IMR-90 (cell line): Measurements from ENCODE around the gene NFATC3. TPM values are rescaled to one million over a fixed set of nuclear protein-coding genes. Genes with fewer than 3 reads are reported as not detected.

ENCODE experiments used
- ATAC-seq: fragments of 200-7000 bp; cut with Tn5 transposase; 2 replicates; pipeline ENCODE4 v1.9.1; 2020; ENCODE audit warnings: low read depth, mild to moderate bottlenecking, moderate library complexity
- BruUV-seq: library from RNA; stranded (reverse); fragments of 400-500 nt; replicated peaks from 2 replicates; lab custom pipeline; 2021; lab: Mats Ljungman, UMichigan
- CTCF ChIA-PET: fragments of 300-600 bp; formaldehyde crosslinking; extraction: SDS; loops from one replicate; lab custom pipeline; 2021; ENCODE audit warnings: antibody characterized with exemption; lab: Yijun Ruan, JAX
- POLR2A ChIA-PET: fragments of 300-600 bp; sonication (Branson Sonifier 250); formaldehyde crosslinking; loops from one replicate; lab custom pipeline; 2022; ENCODE audit warnings: antibody characterized with exemption; ENCODE audit not compliant: unreplicated experiment; lab: Charles Lee
- DNase-seq: peaks from one replicate; pipeline ENCODE4 v3.0.0; 2013
- H2AFZ ChIP-seq: replicated peaks from 2 replicates; pipeline ENCODE3; 2013; ENCODE audit warnings: low read length, mild to moderate bottlenecking; ENCODE audit not compliant: poor library complexity
- H2AK5ac ChIP-seq: 2 replicates; pipeline ENCODE4 v1.6.1; 2013; ENCODE audit warnings: low read depth, low read length, inconsistent platforms
- H2AK9ac ChIP-seq: replicated peaks from 2 replicates; pipeline ENCODE3; 2013; ENCODE audit warnings: mild to moderate bottlenecking, low read depth, low read length, moderate library complexity; ENCODE audit not compliant: poor library complexity
- H2BK120ac ChIP-seq: 2 replicates; pipeline ENCODE4 v1.6.1; 2013; ENCODE audit warnings: low read depth, low read length, inconsistent platforms
- H2BK15ac ChIP-seq: 3 replicates; pipeline ENCODE4 v1.6.1; 2013; ENCODE audit warnings: low read depth, low read length, inconsistent platforms
- H2BK20ac ChIP-seq: 2 replicates; pipeline ENCODE4 v1.6.1; 2013; ENCODE audit warnings: low read depth, mild to moderate bottlenecking, inconsistent platforms, low read length, moderate library complexity
- H2BK5ac ChIP-seq: 2 replicates; pipeline ENCODE4 v1.6.1; 2013; ENCODE audit warnings: mild to moderate bottlenecking, low read depth, low read length, inconsistent platforms; ENCODE audit not compliant: poor library complexity, severe bottlenecking
- H3K14ac ChIP-seq: replicated peaks from 2 replicates; pipeline ENCODE4 v1.6.1; 2013; ENCODE audit warnings: low read depth, low read length, inconsistent platforms
- H3K18ac ChIP-seq: 2 replicates; pipeline ENCODE4 v1.6.1; 2013; ENCODE audit warnings: low read depth, low read length, control low read depth
- H3K23ac ChIP-seq: 2 replicates; pipeline ENCODE4 v1.6.1; 2013; ENCODE audit warnings: low read depth, low read length, inconsistent platforms
- H3K27ac ChIP-seq: 2 replicates; pipeline ENCODE4 v1.5.1; 2013; ENCODE audit warnings: mild to moderate bottlenecking, control low read depth, low read length; ENCODE audit not compliant: insufficient read depth
- H3K27me3 ChIP-seq: 2 replicates; pipeline ENCODE4 v1.6.1; 2013; ENCODE audit warnings: low read length; ENCODE audit not compliant: control insufficient read depth, insufficient read depth
- H3K36me3 ChIP-seq: 2 replicates; pipeline ENCODE4 v1.6.1; 2013; ENCODE audit warnings: low read length, mixed read lengths; ENCODE audit not compliant: control insufficient read depth, insufficient read depth
- H3K4ac ChIP-seq: 2 replicates; pipeline ENCODE4 v1.6.1; 2013; ENCODE audit warnings: low read depth, low read length, inconsistent platforms
- H3K4me1 ChIP-seq: 2 replicates; pipeline ENCODE4 v1.6.1; 2013; ENCODE audit warnings: low read length, mixed read lengths; ENCODE audit not compliant: control insufficient read depth, insufficient read depth
- H3K4me2 ChIP-seq: 2 replicates; pipeline ENCODE4 v1.6.1; 2013; ENCODE audit warnings: low read depth, mild to moderate bottlenecking, control low read depth, low read length, moderate library complexity
- H3K4me3 ChIP-seq: 2 replicates; pipeline ENCODE4 v1.5.1; 2013; ENCODE audit warnings: low read depth, mild to moderate bottlenecking, control low read depth, low read length, moderate library complexity; ENCODE audit not compliant: insufficient read depth
- H3K56ac ChIP-seq: 2 replicates; pipeline ENCODE4 v1.6.1; 2013; ENCODE audit warnings: low read length, inconsistent platforms; ENCODE audit not compliant: insufficient read depth; ENCODE audit errors: extremely low read depth
- H3K79me1 ChIP-seq, 2 experiments: 2 replicates each; pipeline ENCODE4 v1.6.1; 2013; ENCODE audit warnings: low read length in 2 of 2, inconsistent platforms in 1 of 2, low read depth in 1 of 2
- H3K9ac ChIP-seq: 2 replicates; pipeline ENCODE4 v1.6.1; 2013; ENCODE audit warnings: low read depth, low read length, control low read depth
- H3K9me1 ChIP-seq: 2 replicates; pipeline ENCODE4 v1.6.1; 2013; ENCODE audit warnings: low read length, inconsistent platforms; ENCODE audit not compliant: insufficient read depth
- H3K9me3 ChIP-seq: 2 replicates; pipeline ENCODE4 v1.6.1; 2013; ENCODE audit warnings: low read length; ENCODE audit not compliant: control insufficient read depth, insufficient read depth
- H4K20me1 ChIP-seq: 2 replicates; pipeline ENCODE4 v1.6.1; 2013; ENCODE audit warnings: low read length, inconsistent platforms; ENCODE audit not compliant: insufficient read depth
- H4K5ac ChIP-seq: 2 replicates; pipeline ENCODE4 v1.6.1; 2013; ENCODE audit warnings: mild to moderate bottlenecking, low read depth, low read length, control low read depth
- H4K8ac ChIP-seq, 2 experiments: 2 replicates each; pipeline ENCODE4 v1.6.1; 2013; ENCODE audit warnings: low read depth in 2 of 2, low read length in 2 of 2, control low read depth in 1 of 2, inconsistent platforms in 1 of 2
- H4K91ac ChIP-seq: 2 replicates; pipeline ENCODE4 v1.6.1; 2013; ENCODE audit warnings: low read depth, low read length, inconsistent platforms; ENCODE audit not compliant: insufficient read depth
- BHLHE40 ChIP-seq: fragments of 150-350 bp; IDR thresholded peaks from 2 replicates; pipeline ENCODE4 v1.6.1; 2016; ENCODE audit warnings: mild to moderate bottlenecking, low read depth, low read length
- CEBPB ChIP-seq: IDR thresholded peaks from 2 replicates; pipeline ENCODE4 v1.6.1; 2012; ENCODE audit warnings: low read depth, low read length, improper control_type of control experiment
- CHD1 ChIP-seq: IDR thresholded peaks from 2 replicates; pipeline ENCODE4 v1.6.1; 2012; ENCODE audit warnings: low read depth, low read length, improper control_type of control experiment
- CTCF ChIP-seq: conservative IDR thresholded peaks from 2 replicates; pipeline ENCODE4 v1.5.1; 2012; ENCODE audit warnings: mild to moderate bottlenecking, low read depth, low read length, improper control_type of control experiment
- ELK1 ChIP-seq: fragments of 150-350 bp; IDR thresholded peaks from 2 replicates; pipeline ENCODE4 v1.6.1; 2016; ENCODE audit warnings: low read depth, mild to moderate bottlenecking, low read length, moderate library complexity, borderline replicate concordance
- FOS ChIP-seq: fragments of 150-350 bp; IDR thresholded peaks from 2 replicates; pipeline ENCODE4 v1.6.1; 2016; ENCODE audit warnings: low read depth, low read length
- MAFK ChIP-seq: IDR thresholded peaks from 2 replicates; pipeline ENCODE4 v1.6.1; 2012; ENCODE audit warnings: low read depth, low read length, improper control_type of control experiment
- MAZ ChIP-seq: IDR thresholded peaks from 2 replicates; pipeline ENCODE4 v1.6.1; 2012; ENCODE audit warnings: low read depth, mild to moderate bottlenecking, low read length, improper control_type of control experiment, moderate library complexity, borderline replicate concordance
- MXI1 ChIP-seq: IDR thresholded peaks from 2 replicates; pipeline ENCODE4 v1.6.1; 2012; ENCODE audit warnings: low read depth, mild to moderate bottlenecking, low read length, moderate library complexity, borderline replicate concordance
- NFE2L2 ChIP-seq: fragments of 150-350 bp; IDR thresholded peaks from 2 replicates; pipeline ENCODE4 v1.6.1; 2016; ENCODE audit warnings: low read depth, mild to moderate bottlenecking, low read length
- POLR2A ChIP-seq: IDR thresholded peaks from 2 replicates; pipeline ENCODE4 v1.6.1; 2012; ENCODE audit warnings: mild to moderate bottlenecking, low read depth, low read length
- RCOR1 ChIP-seq: IDR thresholded peaks from 2 replicates; pipeline ENCODE4 v1.6.1; 2012; ENCODE audit warnings: mild to moderate bottlenecking, low read length, improper control_type of control experiment; ENCODE audit not compliant: insufficient replicate concordance
- RFX5 ChIP-seq: IDR thresholded peaks from 2 replicates; pipeline ENCODE4 v1.8.0; 2012; ENCODE audit warnings: low read depth, mild to moderate bottlenecking, low read length, moderate library complexity
- SMC3 ChIP-seq: fragments of 150-350 bp; IDR thresholded peaks from 2 replicates; pipeline ENCODE4 v1.6.1; 2016; ENCODE audit warnings: low read depth, mild to moderate bottlenecking, antibody characterized with exemption, low read length, moderate library complexity
- USF2 ChIP-seq: fragments of 150-350 bp; IDR thresholded peaks from 2 replicates; pipeline ENCODE4 v1.6.1; 2017; ENCODE audit warnings: mild to moderate bottlenecking, antibody characterized with exemption, low read length, low read depth
- WGBS, 2 experiments: methylation state at CpG; one replicate each; pipeline versions ENCODE4 v1.1.5 to v1.1.7; 2013; ENCODE audit warnings: missing lambda C conversion rate in 2 of 2; ENCODE audit not compliant: insufficient read length in 1 of 2; ENCODE audit errors: extremely low coverage in 2 of 2; 5-methylcytosine and 5-hydroxymethylcytosine counted together
- dilution Hi-C: fragments of 300-500 bp; cut with HindIII; formaldehyde crosslinking; loops from one replicate; pipeline ENCODE4 v1.14.3; 2018; ENCODE audit warnings: low sequenced_read_pairs; ENCODE audit not compliant: unreplicated experiment
- in situ Hi-C: fragments of 300-500 bp; cut with MboI; formaldehyde crosslinking; loops from 3 replicates; pipeline ENCODE4 v1.14.3; 2019; ENCODE audit warnings: low sequenced_read_pairs, inconsistent platforms, mixed read lengths
- intact Hi-C: fragments of 100-400 bp; cut with micrococcal nuclease; formaldehyde crosslinking; loops from 2 replicates; pipeline ENCODE4 v1.10.0; 2022
- polyA plus RNA-seq, 3 experiments: library from polyadenylated mRNA; depleted of rRNA; stranded (reverse); fragments of >200 nt; gene quantifications; 2 replicates each; pipeline ENCODE4 v1.2.3, GENCODE V29; 2012; ENCODE audit warnings: low replicate concordance in 1 of 3
- total RNA-seq: library from RNA; depleted of rRNA; stranded (reverse); fragments of >200 nt; gene quantifications from 2 replicates; pipeline ENCODE4 v1.2.3, GENCODE V29; 2012

NFATC3 gene
- total and polyA plus RNA-seq, 2 of the 4 experiments (the other 2 are of a cell fraction) = 6.3 to 21.5 TPM

GRCh38 chr16:68253721-68254120, 168.6 kb downstream of the NFATC3 start:
- no peak for ATAC-seq
- no peak overlapping the region for H2BK5ac ChIP-seq
- in situ Hi-C loops (no loop called here), dilution Hi-C loops (no loop called here), intact Hi-C loops (no loop called here)
- H3K4me1 ChIP-seq = peaks cover 13% of the 10 kb centered on the region
- no peak overlapping the region for H3K4ac ChIP-seq
- no peak overlapping the region for H3K27ac ChIP-seq
- no peaks in the 10 kb centered on the region for H3K27me3 ChIP-seq
- BruUV-seq = no TSS peak
- peaks cover 25% of the 10 kb centered on the region for H3K36me3 ChIP-seq
- no peak overlapping the region for H3K18ac ChIP-seq
- no peak overlapping the region for H4K5ac ChIP-seq
- no peak overlapping the region for H3K4me2 ChIP-seq
- H3K9ac ChIP-seq = no peak overlapping the region
- no peak overlapping the region for H2AFZ ChIP-seq
- no peaks in the 10 kb centered on the region for H3K9me3 ChIP-seq
- no CpG with 5 or more reads among the region's 4 CpGs for WGBS, 2 experiments
- no peak overlapping the region for H3K23ac ChIP-seq
- no peak for TF ChIP-seq RCOR1
- TF ChIP-seq MAFK = no peak
- TF ChIP-seq ELK1 = no peak
- no peak for TF ChIP-seq SMC3
- TF ChIP-seq MXI1 = no peak
- no peak for TF ChIP-seq CHD1
- no peak for TF ChIP-seq NFE2L2
- TF ChIP-seq CEBPB = no peak
- TF ChIP-seq FOS = no peak
- no peak for TF ChIP-seq USF2
- no peak for TF ChIP-seq CTCF
- no peak for TF ChIP-seq MAZ
- TF ChIP-seq RFX5 = no peak
- TF ChIP-seq POLR2A = no peak
- TF ChIP-seq BHLHE40 = no peak
- H4K8ac ChIP-seq = no peak overlapping the region
- no peak overlapping the region for H2BK120ac ChIP-seq
- no peak overlapping the region for H2BK20ac ChIP-seq
- H4K91ac ChIP-seq = no peak overlapping the region
- ChIA-PET CTCF (interaction anchor here (1.9 kb wide), 1 partner anchor 11 kb away, joined by 7 read pairs; the partner anchor contains the start of gene SLC7A6), POLR2A (no interaction called here)
- H2AK9ac ChIP-seq = no peak overlapping the region
- no peaks in the 10 kb centered on the region for H4K20me1 ChIP-seq
- no peak overlapping the region for H3K14ac ChIP-seq
- peaks cover 0 to 12% of the 10 kb centered on the region in 2 experiments; a peak in 1 of 4 replicates for H3K79me1 ChIP-seq
- no peak overlapping the region for H2AK5ac ChIP-seq
- no peak overlapping the region for H2BK15ac ChIP-seq
- H3K56ac ChIP-seq = no peak overlapping the region
- no peak overlapping the region for H3K4me3 ChIP-seq
- no peak for DNase-seq
- H3K9me1 ChIP-seq = no peaks in the 10 kb centered on the region; the same call in 1 of the 2 replicates
